HG02973 (cell line): Measurements from ENCODE around the gene ATP6V0E2.
"Not testable (repeated sequence)": the region's sequence is repeated elsewhere in the genome, so short reads cannot be mapped to it uniquely, and the experiment has no call there.

Experiments
- ATAC-seq: cut with Tn5 transposase; IDR thresholded peaks from one replicate; pipeline ENCODE4 v1.9.1; 2021; ENCODE audit warnings: moderate library complexity; ENCODE audit not compliant: unreplicated experiment

The ATP6V0E2 gene

GRCh38 chr7:149912126-149912525 lies 38.4 kb downstream of the ATP6V0E2 start:
- not testable (repeated sequence) for ATAC-seq

- not testable (repeated sequence) for ATAC-seq
Observed at GRCh38 chr7:149926414-149926813, 52.6 kb downstream of the ATP6V0E2 start.
